HG02981 (cell line): Measurements from ENCODE around the gene FOXP4.
A peak's percentile ranks its signal among the peaks of the same experiment; 100 is the strongest.
"Not testable (repeated sequence)": the region's sequence is repeated elsewhere in the genome, so short reads cannot be mapped to it uniquely, and the experiment has no call there.

Experiments used
- ATAC-seq: cut with Tn5 transposase; IDR thresholded peaks from one replicate; pipeline ENCODE4 v1.9.1; 2021; ENCODE audit warnings: mild to moderate bottlenecking, moderate library complexity; ENCODE audit not compliant: unreplicated experiment

FOXP4 gene

DNA sequence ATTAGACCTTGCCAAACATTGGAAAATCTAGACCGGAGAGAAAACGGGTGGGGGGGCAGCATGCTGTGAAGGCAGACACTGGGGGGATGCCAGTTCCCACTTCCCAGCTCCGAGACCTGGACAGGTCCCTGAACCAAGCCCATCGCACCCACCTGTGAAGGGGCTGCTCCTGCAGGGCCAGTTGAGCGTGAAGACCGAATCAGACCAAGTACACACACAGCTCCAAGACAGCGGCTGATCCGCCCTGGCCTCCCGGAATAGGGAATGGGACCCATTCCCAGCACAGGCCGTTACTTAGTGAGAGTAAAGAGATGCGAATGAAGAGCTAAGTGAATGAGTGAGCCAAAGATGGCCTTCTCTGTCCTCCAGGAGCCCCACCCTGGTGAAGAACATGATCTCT lies 50.6 kb downstream of the FOXP4 start:
- no peak for ATAC-seq

- ATAC-seq = no peak
These were observed 51.2 kb downstream of the FOXP4 start for GRCh38 chr6:41597246-41598000.

GRCh38 chr6:41598670-41599014 lies 52.5 kb downstream of the FOXP4 start:
- ATAC-seq = no peak

DNA sequence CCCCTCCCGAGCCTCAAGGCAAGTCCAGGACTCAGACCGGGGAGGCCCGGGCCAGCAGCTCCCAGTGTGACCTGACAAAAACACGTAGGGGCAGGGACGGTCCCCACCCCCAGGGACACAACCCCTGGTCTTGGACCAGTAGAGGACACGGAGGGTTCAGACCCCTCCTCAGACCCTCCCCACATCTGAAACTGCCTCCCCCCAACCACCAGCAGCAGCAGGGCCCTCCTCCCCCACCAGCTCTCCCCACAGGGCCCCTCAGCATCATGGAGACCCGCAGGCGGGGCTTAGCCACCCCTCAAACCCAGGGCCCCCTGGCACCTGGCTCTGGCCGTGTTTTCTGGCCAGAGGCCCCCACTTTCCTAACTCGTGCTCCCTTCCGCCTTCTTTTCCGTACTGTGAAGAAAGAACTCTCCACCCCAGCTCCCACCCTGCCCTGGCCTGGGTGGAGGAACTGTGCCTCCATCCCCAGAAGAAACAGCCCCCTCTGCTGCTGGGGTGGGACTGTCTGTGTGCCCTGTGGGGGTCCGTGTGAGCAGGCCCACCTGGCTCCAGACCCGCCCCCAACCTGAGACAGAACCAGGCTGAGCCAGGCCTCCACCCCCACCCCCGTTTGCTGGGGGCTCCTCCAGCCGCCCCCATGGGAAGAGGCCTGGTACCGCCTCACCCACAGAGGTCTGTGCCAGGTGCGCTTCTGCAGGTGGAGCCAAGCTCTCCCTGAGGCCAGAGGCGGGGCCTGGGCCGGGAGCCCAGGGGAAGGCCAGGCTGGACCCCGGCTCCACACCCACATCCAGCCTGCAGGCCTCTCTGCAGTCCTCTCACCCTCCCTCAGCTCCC lies 53.1 kb downstream of the FOXP4 start:
- ATAC-seq = no peak

- no peak for ATAC-seq
These were observed 53.8 kb downstream of the FOXP4 start for GRCh38 chr6:41599852-41600445.

GRCh38 chr6:41600499-41601247 lies 54.5 kb downstream of the FOXP4 start:
- ATAC-seq = no peak

DNA sequence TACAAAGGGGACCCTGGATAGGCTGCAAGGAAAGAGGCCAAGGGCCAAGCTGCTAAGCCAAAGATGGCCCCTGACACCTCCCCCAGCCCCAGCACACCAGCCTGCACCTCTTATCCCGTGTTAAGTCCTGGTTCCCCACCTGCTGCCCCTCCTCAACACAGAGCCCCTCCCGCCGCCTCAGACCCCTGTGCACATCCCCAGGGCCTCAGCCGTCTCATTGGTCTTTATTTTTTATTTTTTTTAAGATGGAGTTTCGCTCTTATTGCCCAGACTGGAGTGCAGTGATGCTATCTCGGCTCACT lies 55.0 kb downstream of the FOXP4 start:
- no peak for ATAC-seq

DNA sequence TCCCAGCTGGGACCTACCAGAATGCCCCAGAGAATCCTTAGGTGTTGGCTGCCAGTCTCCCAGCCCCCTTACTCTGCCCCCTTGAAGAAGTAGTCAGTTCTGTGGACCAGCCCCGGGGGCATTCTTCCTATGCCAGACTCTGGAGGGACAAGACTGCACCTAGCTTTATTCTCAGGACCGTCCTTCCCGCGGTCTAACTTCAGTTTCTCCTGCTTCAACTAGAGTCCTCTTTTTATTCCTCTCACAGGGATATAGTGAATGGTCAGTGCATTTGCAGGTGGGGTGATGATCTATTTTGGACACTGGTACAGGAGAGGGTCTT lies 56.2 kb downstream of the FOXP4 start:
- ATAC-seq = no peak

DNA sequence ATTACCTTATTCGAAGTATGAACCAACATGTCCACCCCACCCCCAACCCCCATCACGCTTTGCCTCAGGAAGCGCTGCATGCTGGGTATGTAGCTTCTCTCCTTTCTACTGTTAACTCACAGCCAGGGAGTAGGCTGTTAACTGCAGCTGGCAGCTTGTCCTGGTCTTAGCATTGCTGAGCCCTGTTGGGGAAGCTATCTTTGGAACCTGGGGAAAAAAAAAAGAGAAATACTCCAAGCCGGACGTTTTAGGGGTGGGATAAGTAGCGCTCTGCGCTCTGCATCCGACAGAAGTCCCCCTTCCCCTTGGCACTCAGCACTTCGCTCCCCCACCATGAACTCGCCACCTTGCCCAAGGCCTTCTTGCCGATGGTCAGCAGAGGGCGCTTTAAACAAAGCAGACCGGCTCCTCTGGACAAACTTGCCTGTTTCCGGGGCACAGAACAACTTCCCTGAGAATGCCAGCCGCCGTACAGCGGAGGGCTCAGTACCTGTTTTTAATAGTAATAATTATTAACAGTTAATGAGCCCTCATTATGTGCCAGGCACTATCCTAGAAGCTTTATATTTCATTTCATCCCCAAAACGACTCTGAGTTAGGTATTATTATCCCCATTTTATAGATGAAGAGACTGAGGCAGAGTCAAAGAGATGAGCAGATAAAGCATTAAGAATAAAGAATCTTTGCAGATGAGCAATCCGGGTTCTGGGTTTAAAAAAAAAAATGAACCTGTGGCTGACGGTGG lies 56.9 kb downstream of the FOXP4 start:
- ATAC-seq = peak; percentile 50

DNA sequence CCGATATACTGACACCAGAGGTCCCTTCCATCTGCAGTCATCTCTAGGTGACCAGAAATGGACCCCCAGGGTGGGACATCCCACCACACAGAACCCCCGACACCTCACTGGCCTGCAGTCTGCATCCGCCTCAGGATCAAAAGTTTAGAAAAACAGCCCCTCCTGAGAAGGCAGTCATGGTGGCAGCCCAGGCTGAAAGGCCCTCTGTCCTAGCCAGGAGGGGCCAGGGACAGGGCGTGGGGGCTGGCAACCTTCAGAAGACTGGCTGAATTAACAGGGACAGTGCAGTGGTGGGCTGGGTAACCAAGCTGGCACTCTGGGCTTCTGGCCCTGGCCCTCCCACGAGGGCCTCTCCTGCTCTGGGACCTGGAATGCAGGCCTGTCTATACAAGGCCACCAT lies 57.8 kb downstream of the FOXP4 start:
- no peak for ATAC-seq

DNA sequence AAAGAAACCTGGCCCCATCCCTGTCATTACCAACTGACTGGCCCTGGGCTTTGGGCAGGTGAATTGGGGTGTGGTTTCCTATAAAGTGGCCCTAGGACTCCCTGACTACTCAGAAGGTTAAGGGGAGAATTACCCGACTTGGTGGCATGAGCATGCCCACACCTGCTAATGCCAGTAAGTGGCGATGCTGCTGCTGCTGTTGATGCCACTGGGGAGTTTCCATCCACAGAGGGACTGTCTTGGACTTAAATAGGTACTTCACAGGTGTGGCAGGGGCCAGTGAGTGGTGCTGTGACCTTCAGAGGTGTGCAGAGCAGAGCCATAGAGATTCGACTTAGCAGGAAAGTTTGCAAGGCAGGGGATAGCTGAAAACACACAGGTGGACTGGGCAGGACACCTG lies 59.5 kb downstream of the FOXP4 start:
- no peak for ATAC-seq

GRCh38 chr6:41607036-41607435 lies 60.9 kb downstream of the FOXP4 start:
- no peak for ATAC-seq

DNA sequence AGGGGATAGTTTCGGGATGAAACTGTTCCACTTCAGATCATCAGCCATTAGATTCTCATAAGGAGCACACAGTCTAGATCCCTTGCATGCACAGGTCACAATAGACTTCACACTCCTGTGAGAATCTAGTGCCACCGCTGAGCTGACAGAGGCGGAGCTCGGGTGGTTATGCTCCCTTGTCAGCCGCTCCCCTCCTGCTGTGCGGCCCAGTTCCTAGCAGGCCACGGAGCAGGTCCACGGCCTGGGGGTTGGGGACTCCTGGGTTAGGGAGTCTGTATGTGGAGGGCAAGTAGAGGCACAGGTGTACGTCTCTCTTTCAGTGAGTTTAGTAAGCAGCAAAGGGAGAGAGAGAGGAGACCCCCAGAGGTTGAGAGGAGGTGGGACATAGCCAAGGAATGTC lies 61.6 kb downstream of the FOXP4 start:
- no peak for ATAC-seq

DNA sequence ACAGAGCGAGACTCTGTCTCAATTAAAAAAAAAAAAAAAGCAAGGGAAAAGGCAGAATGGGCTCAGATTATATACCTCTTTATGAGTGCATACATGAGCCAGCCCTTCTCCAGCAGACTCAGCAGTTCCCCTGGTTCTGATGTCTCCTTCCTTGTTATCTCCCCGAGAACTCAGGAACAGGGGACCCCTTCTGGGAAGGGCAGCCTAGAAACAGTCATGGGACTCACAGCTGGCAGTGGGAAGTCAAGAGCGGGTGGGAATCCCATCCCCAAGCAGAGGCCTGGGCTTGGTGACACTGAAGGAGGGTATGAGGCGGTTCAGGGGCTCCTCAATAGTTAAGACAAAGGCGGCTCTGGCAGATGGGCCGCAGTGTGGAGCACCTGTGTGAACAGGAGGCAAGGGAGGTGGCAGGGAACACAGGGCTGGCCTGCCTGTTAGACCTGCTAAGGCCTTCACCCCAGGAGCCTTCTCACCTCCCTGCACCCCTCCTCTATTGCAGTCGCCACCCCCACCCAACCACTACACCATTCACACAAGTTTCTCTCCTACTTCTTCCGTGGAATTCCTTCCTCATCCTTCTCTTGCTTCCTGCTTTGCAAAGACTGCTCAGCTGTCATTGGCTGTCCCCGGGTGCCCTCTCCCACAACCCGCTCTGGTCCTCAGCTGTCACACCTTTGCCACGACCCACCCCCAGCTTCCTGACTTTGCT lies 62.4 kb downstream of the FOXP4 start:
- no peak for ATAC-seq

DNA sequence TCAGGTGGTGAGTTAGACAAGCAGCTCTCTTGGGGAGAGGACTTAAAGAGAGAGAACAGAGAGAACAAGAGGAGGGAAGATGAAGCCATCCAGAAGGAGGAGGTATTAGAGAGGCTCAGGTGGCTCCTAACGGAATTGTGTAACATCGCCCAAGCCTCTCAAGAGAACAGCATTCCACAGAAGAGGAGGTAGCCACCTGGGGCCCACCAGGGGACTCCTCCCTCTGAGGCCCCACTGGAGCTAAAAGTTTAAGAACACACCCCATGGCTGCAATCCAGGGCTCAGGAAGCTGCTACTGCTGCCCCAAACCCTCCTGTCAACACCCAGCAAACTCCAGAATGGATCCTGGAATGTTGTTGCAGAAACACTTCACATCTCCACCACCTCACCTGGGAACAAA lies 68.5 kb downstream of the FOXP4 start:
- ATAC-seq = no peak

GRCh38 chr6:41615311-41615710 lies 69.1 kb downstream of the FOXP4 start:
- no peak for ATAC-seq

GRCh38 chr6:41618598-41618997 lies 72.4 kb downstream of the FOXP4 start:
- ATAC-seq = no peak

GRCh38 chr6:41619193-41619592 lies 73.0 kb downstream of the FOXP4 start:
- ATAC-seq = not testable (repeated sequence)

DNA sequence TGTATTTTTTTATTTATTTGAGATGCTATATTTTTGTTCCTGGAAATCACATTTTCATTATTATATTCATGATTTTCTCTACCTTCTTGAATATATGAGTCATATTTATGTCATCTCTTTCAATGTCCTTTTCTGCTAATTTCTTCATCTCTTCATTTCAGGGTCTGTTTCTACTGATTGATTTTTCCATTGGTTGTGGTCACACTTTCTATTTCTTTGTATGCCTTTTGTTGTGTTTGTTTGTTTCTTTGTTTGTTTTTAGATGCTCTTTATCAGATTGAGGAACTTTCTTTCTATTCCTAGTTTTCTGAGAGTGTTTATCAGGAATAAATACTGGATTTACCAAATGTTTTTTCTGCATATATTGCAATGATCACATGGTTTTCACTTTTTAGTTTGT lies 75.2 kb downstream of the FOXP4 start:
- no peak for ATAC-seq

DNA sequence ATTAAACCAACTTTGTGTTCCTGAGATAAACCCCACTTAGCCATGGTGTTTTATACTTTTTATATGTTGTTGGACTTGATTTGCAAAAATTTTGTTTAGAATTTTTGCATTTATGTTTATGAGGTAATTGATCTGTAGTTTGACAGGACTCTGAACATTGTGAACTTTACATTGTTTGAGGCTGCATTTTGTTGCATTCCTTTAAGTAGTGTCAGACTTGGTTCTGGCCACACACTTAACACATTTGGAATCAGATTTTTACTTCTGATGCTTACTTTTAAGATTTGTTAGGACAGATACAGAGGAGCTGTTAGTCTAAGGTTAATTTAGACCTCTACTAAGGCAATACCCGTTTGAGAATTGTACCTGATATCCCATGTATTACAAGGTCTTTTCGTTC lies 75.6 kb downstream of the FOXP4 start:
- no peak for ATAC-seq
